SK-N-SH treated with all-trans-retinoic acid at 6 μM for 48 hours (cell line): ENCODE data around the gene HSP90B1.

Experiments
- ATAC-seq: fragments of 200-7000 bp; cut with Tn5 transposase; 3 replicates; pipeline ENCODE4 v1.9.1; 2020; ENCODE audit warnings: mild to moderate bottlenecking, moderate library complexity
- ARNTL ChIP-seq: fragments of 450-650 bp; formaldehyde crosslinking; IDR thresholded peaks from 2 replicates; pipeline ENCODE4 v1.5.0; 2020; ENCODE audit warnings: low read depth, mild to moderate bottlenecking, moderate library complexity, borderline replicate concordance
- BACH2 ChIP-seq: fragments of 250-450 bp; sonication (Bioruptor Pico); IDR thresholded peaks from 2 replicates; pipeline ENCODE4 v1.9.0; 2021; ENCODE audit warnings: mild to moderate bottlenecking, borderline replicate concordance
- CSDC2 ChIP-seq: fragments of 250-450 bp; sonication (Bioruptor Pico); IDR thresholded peaks from 2 replicates; pipeline ENCODE4 v1.5.0; 2020; ENCODE audit warnings: mild to moderate bottlenecking, moderate library complexity
- GLIS3 ChIP-seq: fragments of 250-450 bp; sonication (Bioruptor Pico); IDR thresholded peaks from 2 replicates; pipeline ENCODE4 v1.5.0; 2020; ENCODE audit warnings: mild to moderate bottlenecking, moderate library complexity
- ISL1 ChIP-seq: fragments of 250-450 bp; sonication (Bioruptor Pico); IDR thresholded peaks from 2 replicates; pipeline ENCODE4 v2.1.2; 2022; ENCODE audit warnings: mild to moderate bottlenecking, moderate library complexity
- OSR1 ChIP-seq: fragments of 250-450 bp; sonication (Bioruptor Pico); IDR thresholded peaks from 2 replicates; pipeline ENCODE4 v1.8.0; 2022; ENCODE audit warnings: moderate library complexity, mild to moderate bottlenecking, inconsistent platforms
- PPARA ChIP-seq: fragments of 250-450 bp; sonication (Bioruptor Pico); IDR thresholded peaks from 2 replicates; pipeline ENCODE4 v1.5.0; 2020; ENCODE audit warnings: mild to moderate bottlenecking, borderline replicate concordance
- RARB ChIP-seq: fragments of 250-450 bp; sonication (Bioruptor Pico); IDR thresholded peaks from 2 replicates; pipeline ENCODE4 v1.8.0; 2021; ENCODE audit warnings: mild to moderate bottlenecking, moderate library complexity
- SNAI2 ChIP-seq: fragments of 250-450 bp; sonication (Bioruptor Pico); IDR thresholded peaks from 2 replicates; pipeline ENCODE4 v1.5.0; 2020; ENCODE audit warnings: mild to moderate bottlenecking, moderate library complexity
- TCF4 ChIP-seq: fragments of 250-450 bp; sonication (Bioruptor Pico); IDR thresholded peaks from 2 replicates; pipeline ENCODE4 v1.8.0; 2021; ENCODE audit warnings: mild to moderate bottlenecking, moderate library complexity, borderline replicate concordance
- TOX ChIP-seq: fragments of 250-450 bp; sonication (Bioruptor Pico); IDR thresholded peaks from 2 replicates; pipeline ENCODE4 v1.8.0; 2021; ENCODE audit warnings: mild to moderate bottlenecking, moderate library complexity, borderline replicate concordance
- ZC3H10 ChIP-seq: fragments of 250-450 bp; sonication (Bioruptor Pico); IDR thresholded peaks from 2 replicates; pipeline ENCODE4 v1.5.1; 2021; ENCODE audit warnings: mild to moderate bottlenecking, moderate library complexity
- ZFP30 ChIP-seq: fragments of 450-650 bp; formaldehyde crosslinking; IDR thresholded peaks from 2 replicates; pipeline ENCODE4 v1.5.0; 2022; ENCODE audit warnings: mild to moderate bottlenecking, moderate library complexity
- ZNF565 ChIP-seq: fragments of 450-650 bp; formaldehyde crosslinking; conservative IDR thresholded peaks from 2 replicates; pipeline ENCODE4 v1.5.0; 2020; ENCODE audit warnings: low read depth, mild to moderate bottlenecking, moderate library complexity
- ZNF70 ChIP-seq: fragments of 450-650 bp; formaldehyde crosslinking; IDR thresholded peaks from 2 replicates; pipeline ENCODE4 v1.5.0; 2020; ENCODE audit warnings: mild to moderate bottlenecking, moderate library complexity
- TF ChIP-seq, protein P1 (sequence below): fragments of 250-450 bp; sonication (Bioruptor Pico); IDR thresholded peaks from 2 replicates; pipeline ENCODE4 v1.8.0; 2020; ENCODE audit warnings: mild to moderate bottlenecking, moderate library complexity, borderline replicate concordance
- TF ChIP-seq, protein P2 (sequence below): fragments of 250-450 bp; sonication (Bioruptor Pico); IDR thresholded peaks from 2 replicates; pipeline ENCODE4 v1.8.0; 2021; ENCODE audit warnings: low read depth, mild to moderate bottlenecking, moderate library complexity, borderline replicate concordance
- TF ChIP-seq, protein P3 (sequence below): fragments of 250-450 bp; sonication (Bioruptor Pico); IDR thresholded peaks from 2 replicates; pipeline ENCODE4 v1.5.1; 2020; ENCODE audit warnings: low read depth, mild to moderate bottlenecking, moderate library complexity
- TF ChIP-seq, protein P4 (sequence below): fragments of 250-450 bp; sonication (Bioruptor Pico); IDR thresholded peaks from 2 replicates; pipeline ENCODE4 v1.5.1; 2021; ENCODE audit warnings: mild to moderate bottlenecking, moderate library complexity
- TF ChIP-seq, protein P5 (sequence below): fragments of 250-450 bp; sonication (Bioruptor Pico); IDR thresholded peaks from 2 replicates; pipeline ENCODE4 v1.5.0; 2020; ENCODE audit warnings: mild to moderate bottlenecking, moderate library complexity

HSP90B1 gene

DNA sequence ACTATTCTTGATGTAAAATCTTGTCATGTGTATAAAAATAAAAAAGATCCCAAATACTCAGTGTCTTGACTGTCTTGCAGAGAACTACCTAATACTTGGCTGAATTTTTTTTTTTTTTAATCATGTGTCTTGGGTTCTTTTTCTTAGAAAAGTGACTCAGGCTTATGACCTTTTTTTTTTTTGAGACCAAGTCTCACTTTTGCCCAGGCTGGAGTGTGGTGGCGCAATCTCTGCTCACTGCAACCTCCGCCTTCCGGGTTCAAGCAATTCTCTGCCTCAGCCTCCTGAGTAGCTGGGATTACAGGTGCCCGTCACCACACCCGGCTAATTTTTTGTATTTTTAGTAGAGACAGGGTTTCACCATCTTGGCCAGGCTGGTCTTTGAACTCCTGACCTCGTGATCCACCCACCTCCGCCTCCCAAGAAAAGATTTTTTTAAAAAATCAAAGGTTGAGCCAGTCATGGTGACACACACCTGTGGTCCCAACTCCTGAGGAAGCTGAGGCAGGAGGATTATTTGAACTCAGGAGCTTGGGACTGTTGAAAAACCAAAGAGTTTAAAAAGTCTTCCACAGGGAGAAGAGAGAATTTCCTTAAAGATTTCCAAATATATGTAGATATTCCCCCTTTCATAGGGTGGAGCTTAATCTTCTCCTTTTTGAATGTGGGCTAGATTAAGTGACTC, 17.8 kb downstream of the HSP90B1 start:
- TF ChIP-seq, protein P1, sequence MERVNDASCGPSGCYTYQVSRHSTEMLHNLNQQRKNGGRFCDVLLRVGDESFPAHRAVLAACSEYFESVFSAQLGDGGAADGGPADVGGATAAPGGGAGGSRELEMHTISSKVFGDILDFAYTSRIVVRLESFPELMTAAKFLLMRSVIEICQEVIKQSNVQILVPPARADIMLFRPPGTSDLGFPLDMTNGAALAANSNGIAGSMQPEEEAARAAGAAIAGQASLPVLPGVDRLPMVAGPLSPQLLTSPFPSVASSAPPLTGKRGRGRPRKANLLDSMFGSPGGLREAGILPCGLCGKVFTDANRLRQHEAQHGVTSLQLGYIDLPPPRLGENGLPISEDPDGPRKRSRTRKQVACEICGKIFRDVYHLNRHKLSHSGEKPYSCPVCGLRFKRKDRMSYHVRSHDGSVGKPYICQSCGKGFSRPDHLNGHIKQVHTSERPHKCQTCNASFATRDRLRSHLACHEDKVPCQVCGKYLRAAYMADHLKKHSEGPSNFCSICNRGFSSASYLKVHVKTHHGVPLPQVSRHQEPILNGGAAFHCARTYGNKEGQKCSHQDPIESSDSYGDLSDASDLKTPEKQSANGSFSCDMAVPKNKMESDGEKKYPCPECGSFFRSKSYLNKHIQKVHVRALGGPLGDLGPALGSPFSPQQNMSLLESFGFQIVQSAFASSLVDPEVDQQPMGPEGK (CRISPR knock-in tag), result no peak
- TF ChIP-seq ZNF565 (CRISPR knock-in tag) (no peak), OSR1 (CRISPR knock-in tag) (no peak), ARNTL (no peak), ISL1 (CRISPR knock-in tag) (no peak), TCF4 (CRISPR knock-in tag) (no peak), ZFP30 (CRISPR knock-in tag) (no peak), RARB (CRISPR knock-in tag) (no peak), GLIS3 (CRISPR knock-in tag) (no peak), PPARA (CRISPR knock-in tag) (no peak), TOX (CRISPR knock-in tag) (no peak), BACH2 (no peak)
- TF ChIP-seq, protein P2, sequence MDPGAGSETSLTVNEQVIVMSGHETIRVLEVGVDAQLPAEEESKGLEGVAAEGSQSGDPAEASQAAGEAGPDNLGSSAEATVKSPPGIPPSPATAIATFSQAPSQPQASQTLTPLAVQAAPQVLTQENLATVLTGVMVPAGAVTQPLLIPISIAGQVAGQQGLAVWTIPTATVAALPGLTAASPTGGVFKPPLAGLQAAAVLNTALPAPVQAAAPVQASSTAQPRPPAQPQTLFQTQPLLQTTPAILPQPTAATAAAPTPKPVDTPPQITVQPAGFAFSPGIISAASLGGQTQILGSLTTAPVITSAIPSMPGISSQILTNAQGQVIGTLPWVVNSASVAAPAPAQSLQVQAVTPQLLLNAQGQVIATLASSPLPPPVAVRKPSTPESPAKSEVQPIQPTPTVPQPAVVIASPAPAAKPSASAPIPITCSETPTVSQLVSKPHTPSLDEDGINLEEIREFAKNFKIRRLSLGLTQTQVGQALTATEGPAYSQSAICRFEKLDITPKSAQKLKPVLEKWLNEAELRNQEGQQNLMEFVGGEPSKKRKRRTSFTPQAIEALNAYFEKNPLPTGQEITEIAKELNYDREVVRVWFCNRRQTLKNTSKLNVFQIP (CRISPR knock-in tag), result no peak
- TF ChIP-seq, protein P3, sequence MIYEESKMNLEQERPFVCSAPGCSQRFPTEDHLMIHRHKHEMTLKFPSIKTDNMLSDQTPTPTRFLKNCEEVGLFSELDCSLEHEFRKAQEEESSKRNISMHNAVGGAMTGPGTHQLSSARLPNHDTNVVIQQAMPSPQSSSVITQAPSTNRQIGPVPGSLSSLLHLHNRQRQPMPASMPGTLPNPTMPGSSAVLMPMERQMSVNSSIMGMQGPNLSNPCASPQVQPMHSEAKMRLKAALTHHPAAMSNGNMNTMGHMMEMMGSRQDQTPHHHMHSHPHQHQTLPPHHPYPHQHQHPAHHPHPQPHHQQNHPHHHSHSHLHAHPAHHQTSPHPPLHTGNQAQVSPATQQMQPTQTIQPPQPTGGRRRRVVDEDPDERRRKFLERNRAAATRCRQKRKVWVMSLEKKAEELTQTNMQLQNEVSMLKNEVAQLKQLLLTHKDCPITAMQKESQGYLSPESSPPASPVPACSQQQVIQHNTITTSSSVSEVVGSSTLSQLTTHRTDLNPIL (CRISPR knock-in tag), result no peak

DNA sequence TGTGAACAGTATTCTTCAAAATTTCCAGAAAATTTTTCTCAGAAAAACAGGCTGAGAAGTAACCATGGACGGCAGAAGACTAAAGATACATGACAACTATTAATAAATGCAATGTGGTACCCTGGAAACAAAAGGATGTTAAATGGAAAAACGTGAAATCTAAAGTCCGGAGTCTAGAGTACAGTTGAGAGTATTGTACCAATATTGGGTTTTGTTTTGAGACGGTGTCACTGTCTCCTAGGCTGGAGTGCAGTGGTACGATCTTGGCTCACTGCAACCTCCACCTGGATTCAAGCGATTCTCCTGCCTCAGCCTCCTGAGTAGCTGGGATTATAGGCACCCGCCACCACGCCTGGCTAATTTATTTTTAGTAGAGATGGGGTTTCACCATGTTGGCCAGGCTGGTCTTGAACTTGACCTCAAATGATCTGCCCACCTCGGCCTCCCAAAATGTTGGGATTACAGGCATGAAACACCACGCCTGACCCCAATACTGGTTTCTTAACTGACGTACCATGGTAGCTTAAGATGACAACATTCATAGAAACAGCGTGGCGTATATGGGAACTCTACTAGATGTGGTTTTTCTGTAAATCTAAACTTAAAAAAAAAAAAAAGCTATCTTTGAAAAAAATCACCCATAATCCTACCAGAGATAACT, 18.7 kb downstream of the HSP90B1 start:
- ATAC-seq, result no peak
- TF ChIP-seq TOX (CRISPR knock-in tag), result no peak
- TF ChIP-seq BACH2, result no peak
- no peak for TF ChIP-seq SNAI2 (CRISPR knock-in tag)
- TF ChIP-seq ZFP30 (CRISPR knock-in tag), result no peak
- no peak for TF ChIP-seq ZNF70 (CRISPR knock-in tag)
- TF ChIP-seq, protein P4, sequence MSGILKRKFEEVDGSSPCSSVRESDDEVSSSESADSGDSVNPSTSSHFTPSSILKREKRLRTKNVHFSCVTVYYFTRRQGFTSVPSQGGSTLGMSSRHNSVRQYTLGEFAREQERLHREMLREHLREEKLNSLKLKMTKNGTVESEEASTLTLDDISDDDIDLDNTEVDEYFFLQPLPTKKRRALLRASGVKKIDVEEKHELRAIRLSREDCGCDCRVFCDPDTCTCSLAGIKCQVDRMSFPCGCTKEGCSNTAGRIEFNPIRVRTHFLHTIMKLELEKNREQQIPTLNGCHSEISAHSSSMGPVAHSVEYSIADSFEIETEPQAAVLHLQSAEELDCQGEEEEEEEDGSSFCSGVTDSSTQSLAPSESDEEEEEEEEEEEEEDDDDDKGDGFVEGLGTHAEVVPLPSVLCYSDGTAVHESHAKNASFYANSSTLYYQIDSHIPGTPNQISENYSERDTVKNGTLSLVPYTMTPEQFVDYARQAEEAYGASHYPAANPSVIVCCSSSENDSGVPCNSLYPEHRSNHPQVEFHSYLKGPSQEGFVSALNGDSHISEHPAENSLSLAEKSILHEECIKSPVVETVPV (CRISPR knock-in tag), result no peak
- TF ChIP-seq, protein P5, sequence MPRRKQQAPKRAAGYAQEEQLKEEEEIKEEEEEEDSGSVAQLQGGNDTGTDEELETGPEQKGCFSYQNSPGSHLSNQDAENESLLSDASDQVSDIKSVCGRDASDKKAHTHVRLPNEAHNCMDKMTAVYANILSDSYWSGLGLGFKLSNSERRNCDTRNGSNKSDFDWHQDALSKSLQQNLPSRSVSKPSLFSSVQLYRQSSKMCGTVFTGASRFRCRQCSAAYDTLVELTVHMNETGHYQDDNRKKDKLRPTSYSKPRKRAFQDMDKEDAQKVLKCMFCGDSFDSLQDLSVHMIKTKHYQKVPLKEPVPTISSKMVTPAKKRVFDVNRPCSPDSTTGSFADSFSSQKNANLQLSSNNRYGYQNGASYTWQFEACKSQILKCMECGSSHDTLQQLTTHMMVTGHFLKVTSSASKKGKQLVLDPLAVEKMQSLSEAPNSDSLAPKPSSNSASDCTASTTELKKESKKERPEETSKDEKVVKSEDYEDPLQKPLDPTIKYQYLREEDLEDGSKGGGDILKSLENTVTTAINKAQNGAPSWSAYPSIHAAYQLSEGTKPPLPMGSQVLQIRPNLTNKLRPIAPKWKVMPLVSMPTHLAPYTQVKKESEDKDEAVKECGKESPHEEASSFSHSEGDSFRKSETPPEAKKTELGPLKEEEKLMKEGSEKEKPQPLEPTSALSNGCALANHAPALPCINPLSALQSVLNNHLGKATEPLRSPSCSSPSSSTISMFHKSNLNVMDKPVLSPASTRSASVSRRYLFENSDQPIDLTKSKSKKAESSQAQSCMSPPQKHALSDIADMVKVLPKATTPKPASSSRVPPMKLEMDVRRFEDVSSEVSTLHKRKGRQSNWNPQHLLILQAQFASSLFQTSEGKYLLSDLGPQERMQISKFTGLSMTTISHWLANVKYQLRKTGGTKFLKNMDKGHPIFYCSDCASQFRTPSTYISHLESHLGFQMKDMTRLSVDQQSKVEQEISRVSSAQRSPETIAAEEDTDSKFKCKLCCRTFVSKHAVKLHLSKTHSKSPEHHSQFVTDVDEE (CRISPR knock-in tag), result no peak

More for the DNA sequence above, 17.8 kb downstream of the HSP90B1 start:
- no peak for ATAC-seq

DNA sequence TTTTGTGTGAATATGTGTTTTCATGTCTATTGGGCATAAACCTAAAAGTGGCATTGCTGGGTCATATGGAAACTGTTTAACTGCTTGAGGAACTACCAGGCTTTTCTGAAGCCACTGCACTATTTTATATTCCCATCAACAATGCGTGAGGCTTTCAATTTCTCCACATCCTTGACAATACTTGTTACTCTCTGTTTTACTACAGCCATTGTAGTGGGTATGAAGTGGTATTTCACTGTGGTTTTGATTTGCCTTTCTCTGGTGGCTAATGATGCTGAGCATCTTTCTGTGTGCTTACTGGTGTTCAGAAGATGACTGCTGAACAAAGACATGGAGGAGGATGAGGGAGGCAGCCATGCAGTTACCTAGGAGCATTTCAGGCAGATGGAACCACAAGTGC, 22.3 kb downstream of the HSP90B1 start:
- ATAC-seq, result no peak
- TF ChIP-seq OSR1 (CRISPR knock-in tag) (no peak), TOX (CRISPR knock-in tag) (no peak), ZC3H10 (CRISPR knock-in tag) (no peak), GLIS3 (CRISPR knock-in tag) (no peak), ISL1 (CRISPR knock-in tag) (no peak), ZNF565 (CRISPR knock-in tag) (no peak), RARB (CRISPR knock-in tag) (no peak), ZFP30 (CRISPR knock-in tag) (no peak), BACH2 (no peak), ZNF70 (CRISPR knock-in tag) (no peak), CSDC2 (no peak)
- TF ChIP-seq, protein P2 (CRISPR knock-in tag), result no peak
- TF ChIP-seq, protein P5 (CRISPR knock-in tag), result no peak
